H1 (cell line): ENCODE data around the gene SLC12A5. TPM values are rescaled to one million over a fixed set of nuclear protein-coding genes. Genes with fewer than 3 reads are reported as not detected.

ENCODE experiments used
- CTCF ChIA-PET: fragments of 300-600 bp; sonication (Branson Sonifier 250); formaldehyde crosslinking; loops from one replicate; lab custom pipeline; 2021; ENCODE audit not compliant: partially characterized antibody; lab: Charles Lee
- POLR2A ChIA-PET: fragments of 300-600 bp; sonication (Branson Sonifier 250); formaldehyde crosslinking; loops from one replicate; lab custom pipeline; 2021; ENCODE audit warnings: inconsistent platforms; ENCODE audit not compliant: partially characterized antibody; lab: Charles Lee
- DNase-seq, 2 experiments: peaks; one replicate each; pipeline versions ENCODE4 v3.0.0 to v3.0.0-alpha.2; 2010 to 2022; ENCODE audit warnings: low spot score in 2 of 2, low read depth in 1 of 2, mixed read lengths in 1 of 2
- FAIRE-seq: peaks from 2 replicates; lab custom pipeline; 2011; peaks lifted over from hg19 to GRCh38; lab: Jason Lieb, UNC
- H2AFZ ChIP-seq: 2 replicates; pipeline ENCODE4 v1.8.1; 2012; ENCODE audit warnings: low read length, inconsistent platforms
- H2AK5ac ChIP-seq: 2 replicates; pipeline ENCODE4 v1.6.1; 2013; ENCODE audit warnings: low read depth, low read length
- H2BK120ac ChIP-seq: replicated peaks from 2 replicates; pipeline ENCODE3; 2013; ENCODE audit warnings: low read depth, low read length, inconsistent platforms
- H2BK12ac ChIP-seq: 2 replicates; pipeline ENCODE4 v1.6.1; 2013; ENCODE audit warnings: low read depth, low read length
- H2BK15ac ChIP-seq: 2 replicates; pipeline ENCODE4 v1.6.1; 2013; ENCODE audit warnings: low read length
- H2BK20ac ChIP-seq: 2 replicates; pipeline ENCODE4 v1.6.1; 2013; ENCODE audit warnings: low read length
- H2BK5ac ChIP-seq: 2 replicates; pipeline ENCODE4 v1.6.1; 2013; ENCODE audit warnings: low read depth, low read length
- H3K14ac ChIP-seq: 2 replicates; pipeline ENCODE4 v1.6.1; 2013; ENCODE audit warnings: inconsistent platforms; ENCODE audit not compliant: insufficient read length
- H3K18ac ChIP-seq: 2 replicates; pipeline ENCODE4 v1.6.1; 2013; ENCODE audit warnings: low read length; ENCODE audit errors: extremely low read depth
- H3K23ac ChIP-seq: 2 replicates; pipeline ENCODE4 v1.6.1; 2013; ENCODE audit warnings: inconsistent platforms; ENCODE audit not compliant: insufficient read length
- H3K23me2 ChIP-seq: 2 replicates; pipeline ENCODE4 v1.6.1; 2013; ENCODE audit warnings: low read depth, low read length
- H3K27ac ChIP-seq: 2 replicates; pipeline ENCODE4 v1.6.1; 2011; ENCODE audit warnings: low read depth, low read length, inconsistent platforms
- H3K27me3 ChIP-seq, 4 experiments: replicated peaks in 1 of 4; 1 replicate in 1 of 4; 2 replicates in 3 of 4; pipeline versions ENCODE4 v1.6.1 to v1.8.1; 2011 to 2013; ENCODE audit warnings: low read length in 3 of 4, mild to moderate bottlenecking in 3 of 4, inconsistent platforms in 2 of 4, mixed read lengths in 2 of 4, moderate library complexity in 1 of 4; ENCODE audit not compliant: control insufficient read depth in 3 of 4, insufficient read depth in 3 of 4; ENCODE audit errors: extremely low read depth in 1 of 4
- H3K36me3 ChIP-seq, 4 experiments: 2 replicates each; pipeline versions ENCODE4 v1.6.1 to v1.8.1; 2011 to 2013; ENCODE audit warnings: mild to moderate bottlenecking in 4 of 4, low read length in 3 of 4, moderate library complexity in 2 of 4, control low read depth in 1 of 4, inconsistent platforms in 1 of 4; ENCODE audit not compliant: insufficient read depth in 4 of 4, control insufficient read depth in 2 of 4
- H3K4ac ChIP-seq: replicated peaks from 2 replicates; pipeline ENCODE3; 2013; ENCODE audit warnings: low read length, low read depth, mixed read lengths, inconsistent platforms; ENCODE audit not compliant: insufficient read length
- H3K4me1 ChIP-seq, 4 experiments: replicated peaks in 1 of 4; 1 replicate in 1 of 4; 2 replicates in 3 of 4; pipeline versions ENCODE4 v1.6.1 to v1.8.1; 2011 to 2013; ENCODE audit warnings: low read length in 3 of 4, inconsistent platforms in 2 of 4, mixed read lengths in 1 of 4; ENCODE audit not compliant: insufficient read depth in 4 of 4, control insufficient read depth in 3 of 4
- H3K4me2 ChIP-seq, 2 experiments: 2 replicates each; pipeline versions ENCODE4 v1.6.1 to v1.8.1; 2011 to 2013; ENCODE audit warnings: low read depth in 2 of 2, low read length in 2 of 2, control low read depth in 1 of 2, inconsistent platforms in 1 of 2, mild to moderate bottlenecking in 1 of 2; ENCODE audit not compliant: insufficient read depth in 1 of 2
- H3K4me3 ChIP-seq, 4 experiments: fragments of 200-600, 300-600 bp in 1 of 4; sonication (generic), shearing (Covaris generic), sonication (Bioruptor Twin) in 1 of 4; 2 replicates each; pipeline versions ENCODE4 v1.5.1 to v1.8.1; 2011 to 2016; ENCODE audit warnings: low read length in 4 of 4, low read depth in 3 of 4, control low read depth in 2 of 4, inconsistent platforms in 2 of 4, mild to moderate bottlenecking in 2 of 4, mixed read lengths in 1 of 4, moderate library complexity in 1 of 4; ENCODE audit not compliant: insufficient read depth in 2 of 4; ENCODE audit errors: extremely low read depth in 1 of 4
- H3K56ac ChIP-seq: replicated peaks from 2 replicates; pipeline ENCODE3; 2013; ENCODE audit warnings: low read depth, mild to moderate bottlenecking, mixed read lengths, low read length, inconsistent platforms; ENCODE audit not compliant: insufficient read length
- H3K79me1 ChIP-seq: 2 replicates; pipeline ENCODE4 v1.6.1; 2013; ENCODE audit warnings: low read depth, low read length, control low read depth
- H3K79me2 ChIP-seq, 2 experiments: 2 replicates each; pipeline versions ENCODE4 v1.6.1 to v1.8.1; 2012 to 2013; ENCODE audit warnings: low read length in 2 of 2, mild to moderate bottlenecking in 2 of 2, inconsistent platforms in 1 of 2; ENCODE audit not compliant: insufficient read depth in 2 of 2, control insufficient read depth in 1 of 2
- H3K9ac ChIP-seq, 4 experiments: replicated peaks in 1 of 4; 1 replicate in 1 of 4; 2 replicates in 3 of 4; pipeline versions ENCODE4 v1.6.1 to v1.8.1; 2011 to 2013; ENCODE audit warnings: low read depth in 3 of 4, low read length in 3 of 4, control low read depth in 2 of 4, mild to moderate bottlenecking in 2 of 4, moderate library complexity in 2 of 4, inconsistent platforms in 1 of 4; ENCODE audit errors: extremely low read depth in 1 of 4
- H3K9me3 ChIP-seq, 2 experiments: 2 replicates each; pipeline versions ENCODE4 v1.6.1 to v1.8.1; 2012 to 2013; ENCODE audit warnings: mild to moderate bottlenecking in 2 of 2, moderate library complexity in 2 of 2, control low read depth in 1 of 2, inconsistent platforms in 1 of 2, low read depth in 1 of 2, low read length in 1 of 2, mixed read lengths in 1 of 2; ENCODE audit not compliant: insufficient read depth in 2 of 2
- H4K20me1 ChIP-seq, 2 experiments: replicated peaks in 1 of 2; 2 replicates each; pipeline versions ENCODE3 to v1.8.1; 2011 to 2013; ENCODE audit warnings: inconsistent platforms in 2 of 2, low read length in 2 of 2, mild to moderate bottlenecking in 1 of 2; ENCODE audit not compliant: insufficient read depth in 2 of 2, control insufficient read depth in 1 of 2
- H4K5ac ChIP-seq: 2 replicates; pipeline ENCODE4 v1.6.1; 2013; ENCODE audit warnings: low read length, low read depth, mixed read lengths, inconsistent platforms; ENCODE audit not compliant: insufficient read length
- H4K8ac ChIP-seq: 2 replicates; pipeline ENCODE4 v1.8.0; 2013; ENCODE audit warnings: mild to moderate bottlenecking, moderate library complexity, low read length, inconsistent platforms; ENCODE audit not compliant: insufficient read depth; ENCODE audit errors: extremely low read depth
- H4K91ac ChIP-seq: replicated peaks from 2 replicates; pipeline ENCODE3; 2013; ENCODE audit warnings: low read length, mixed read lengths, inconsistent platforms; ENCODE audit not compliant: insufficient read length
- ASH2L ChIP-seq: fragments of 200-600, 300-600 bp; sonication (generic); IDR thresholded peaks from one replicate; pipeline ENCODE4 v1.7.1; 2017; ENCODE audit warnings: low read length
- BACH1 ChIP-seq: IDR thresholded peaks from 2 replicates; pipeline ENCODE4 v1.6.1; 2012; ENCODE audit warnings: low read length, improper control_type of control experiment
- HDAC2 ChIP-seq, 2 experiments: fragments of 300-600 bp in 1 of 2; sonication (generic) in 1 of 2; IDR thresholded peaks; 2 replicates each; pipeline ENCODE4 v1.6.1; 2011 to 2012; ENCODE audit warnings: low read depth in 2 of 2, low read length in 2 of 2, mild to moderate bottlenecking in 2 of 2, moderate library complexity in 2 of 2, borderline replicate concordance in 1 of 2, inconsistent platforms in 1 of 2
- HDAC6 ChIP-seq: IDR thresholded peaks from one replicate; pipeline ENCODE4 v1.7.1; 2012; ENCODE audit warnings: low read depth, mild to moderate bottlenecking, inconsistent platforms, low read length, moderate library complexity
- JUND ChIP-seq: IDR thresholded peaks from 2 replicates; pipeline ENCODE4 v1.6.1; 2011; ENCODE audit warnings: mild to moderate bottlenecking, improper control_type of control experiment, low read length
- KDM1A ChIP-seq: fragments of 200-600, 300-600 bp; sonication (generic); IDR thresholded peaks from 2 replicates; pipeline ENCODE4 v1.7.1; 2016; ENCODE audit warnings: mild to moderate bottlenecking, low read length, borderline replicate concordance
- PHF8 ChIP-seq: fragments of 200-600 bp; sonication (generic); conservative IDR thresholded peaks from 2 replicates; pipeline ENCODE4 v1.7.1; 2012; ENCODE audit warnings: low read depth, mild to moderate bottlenecking, inconsistent platforms, low read length, moderate library complexity
- POU5F1 ChIP-seq: IDR thresholded peaks from 2 replicates; pipeline ENCODE4 v1.6.1; 2011; ENCODE audit warnings: low read depth, mild to moderate bottlenecking, low read length, moderate library complexity
- RBBP5 ChIP-seq: IDR thresholded peaks from 2 replicates; pipeline ENCODE4 v1.7.1; 2012; ENCODE audit warnings: low read depth, mild to moderate bottlenecking, inconsistent platforms, low read length, moderate library complexity, borderline replicate concordance
- RNF2 ChIP-seq: fragments of 200-900, 300-1000 bp; sonication (generic); IDR thresholded peaks from 2 replicates; pipeline ENCODE4 v1.7.1; 2016; ENCODE audit warnings: borderline replicate concordance, low read depth, mild to moderate bottlenecking, antibody characterized with exemption, low read length; ENCODE audit not compliant: poor library complexity, severe bottlenecking; ENCODE audit errors: missing control alignments
- SP4 ChIP-seq: IDR thresholded peaks from 2 replicates; pipeline ENCODE4 v1.6.1; 2012; ENCODE audit warnings: low read length, inconsistent platforms
- ZNF274 ChIP-seq: IDR thresholded peaks from 2 replicates; pipeline ENCODE4 v1.7.0; 2012; ENCODE audit warnings: low read length, borderline replicate concordance; ENCODE audit errors: extremely low read depth
- WGBS, 2 experiments: shearing (Covaris generic) in 1 of 2; methylation state at CpG; one replicate each; pipeline versions ENCODE4 v1.1.6 to v1.1.7; 2013 to 2015; ENCODE audit warnings: low lambda C conversion rate in 2 of 2, mixed read lengths in 2 of 2, inconsistent platforms in 1 of 2, low coverage in 1 of 2, missing lambda C conversion rate in 1 of 2; ENCODE audit not compliant: insufficient replicate concordance in 2 of 2, insufficient coverage in 1 of 2, insufficient read length in 1 of 2; ENCODE audit errors: extremely low coverage in 1 of 2, missing lambda C conversion rate in 1 of 2; 5-methylcytosine and 5-hydroxymethylcytosine counted together
- polyA plus RNA-seq, 7 experiments: library from polyadenylated mRNA; depleted of rRNA in 3 of 7; stranded (reverse) in 5 of 7; unstranded in 2 of 7; fragments of >200 nt in 5 of 7; fragments of 200-250 nt in 2 of 7; gene quantifications; 1 replicate in 5 of 7; 2 replicates in 1 of 7; 4 replicates in 1 of 7; pipeline versions ENCODE4 v1.2.1 to v1.2.3, GENCODE V29; 2011 to 2013; ENCODE audit warnings: missing spikeins in 2 of 7, mixed read lengths in 2 of 7
- total RNA-seq: library from RNA; stranded (reverse); fragmentation: NEBNext Ultra II Directional; extraction: Animal tissue kit (Norgen Biotek cat#: 25700); gene quantifications from 2 replicates; pipeline ENCODE4 v1.2.1, GENCODE V29; 2021
- TF ChIP-seq, protein P1 (sequence below): IDR thresholded peaks from 2 replicates; pipeline ENCODE4 v1.6.1; 2012; ENCODE audit warnings: inconsistent platforms

SLC12A5 gene
- total and polyA plus RNA-seq, 2 of the 8 experiments (the other 6 are each of a cell fraction or from before 2014, with no cell fraction given), result 1.9 to 7.3 TPM

DNA sequence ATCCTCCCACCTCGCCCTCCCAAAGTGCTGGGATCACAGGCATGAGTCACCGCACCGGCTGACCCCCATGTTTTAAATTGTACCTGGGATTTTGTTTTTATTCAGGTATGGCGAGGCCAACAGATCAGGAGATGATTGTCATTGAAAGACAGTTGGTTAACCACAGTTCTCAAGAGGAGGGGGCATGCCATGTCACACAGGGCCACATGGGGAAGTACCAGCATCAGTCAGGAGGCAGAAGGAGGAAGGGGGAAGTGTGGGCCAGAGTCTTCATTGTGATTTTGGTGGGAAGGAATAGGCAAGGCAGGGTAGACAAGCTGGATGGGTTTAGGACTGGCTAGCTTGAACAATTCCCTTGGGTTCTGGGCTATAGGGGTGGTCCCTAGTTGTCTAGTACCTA, 30.3 kb upstream of the SLC12A5 start:
- no peaks in the 10 kb centered on the region for H3K36me3 ChIP-seq
- no peak overlapping the region for H3K27ac ChIP-seq
- H3K27me3 ChIP-seq, result no peaks in the 10 kb centered on the region
- H3K4ac ChIP-seq, result no peak overlapping the region
- no peak for FAIRE-seq
- H3K4me1 ChIP-seq, result peaks cover 0 to 8% (median 5%) of the 10 kb centered on the region in 4 experiments; a peak in 6 of 7 replicates
- no peak overlapping the region for H2BK12ac ChIP-seq
- no peak overlapping the region for H3K18ac ChIP-seq
- H3K56ac ChIP-seq, result no peak overlapping the region
- H4K91ac ChIP-seq, result no peak overlapping the region
- H2BK20ac ChIP-seq, result no peak overlapping the region
- no peaks in the 10 kb centered on the region for H3K79me1 ChIP-seq
- H2BK5ac ChIP-seq, result no peak overlapping the region
- no peak overlapping the region for H2AK5ac ChIP-seq
- no peaks in the 10 kb centered on the region for H4K20me1 ChIP-seq
- H2AFZ ChIP-seq, result no peak overlapping the region
- no peak overlapping the region for H3K9ac ChIP-seq
- no peak overlapping the region for H3K23ac ChIP-seq
- WGBS, 2 experiments, result 87% methylated on average over 4 of the region's 4 CpGs; no CpG with 5 or more reads in 1 of the 2 experiments
- H3K4me3 ChIP-seq, result no peak overlapping the region
- H3K79me2 ChIP-seq, result no peaks in the 10 kb centered on the region
- no peaks in the 10 kb centered on the region for H3K23me2 ChIP-seq
- no peak overlapping the region for H2BK120ac ChIP-seq
- ChIA-PET POLR2A (interaction anchor here (2.9 kb wide), 1 partner anchor 11 kb away, joined by 12 read pairs; no protein-coding TSS in a partner anchor), CTCF (interaction anchor here (0.8 to 14.5 kb wide), 8 partner anchors 9 to 451 kb away, joined by 3 to 114 read pairs (median 4); partner anchors contain the start of gene EPPIN)
- H4K8ac ChIP-seq, result no peak overlapping the region
- no peak overlapping the region for H3K4me2 ChIP-seq
- no peak overlapping the region for H2BK15ac ChIP-seq
- no peaks in the 10 kb centered on the region for H3K9me3 ChIP-seq
- H4K5ac ChIP-seq, result no peak overlapping the region
- no peak overlapping the region for H3K14ac ChIP-seq
- no peak for DNase-seq
- TF ChIP-seq HDAC6, result no peak
- TF ChIP-seq ASH2L, result no peak
- no peak for TF ChIP-seq BACH1
- TF ChIP-seq HDAC2 (IDR thresholded peaks at IDR 0.05; ENCODE audit: borderline replicate concordance in 1 of 2, low read depth in 2 of 2, low read length in 2 of 2), result no peak
- TF ChIP-seq PHF8, result no peak
- TF ChIP-seq, protein P1, sequence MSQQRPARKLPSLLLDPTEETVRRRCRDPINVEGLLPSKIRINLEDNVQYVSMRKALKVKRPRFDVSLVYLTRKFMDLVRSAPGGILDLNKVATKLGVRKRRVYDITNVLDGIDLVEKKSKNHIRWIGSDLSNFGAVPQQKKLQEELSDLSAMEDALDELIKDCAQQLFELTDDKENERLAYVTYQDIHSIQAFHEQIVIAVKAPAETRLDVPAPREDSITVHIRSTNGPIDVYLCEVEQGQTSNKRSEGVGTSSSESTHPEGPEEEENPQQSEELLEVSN, result no peak
- TF ChIP-seq RNF2, result no peak
- no peak for TF ChIP-seq ZNF274
- no peak for TF ChIP-seq KDM1A
- no peak for TF ChIP-seq POU5F1
- TF ChIP-seq RBBP5, result no peak
- no peak for TF ChIP-seq SP4
- no peak for TF ChIP-seq JUND
